Measurements from ENCODE around the gene POLR2L. TPM values are rescaled to one million over a fixed set of nuclear protein-coding genes. Genes with fewer than 3 reads are reported as not detected.
A peak's percentile ranks its signal among the peaks of the same experiment; 100 is the strongest.

Gene POLR2L
- total and polyA plus RNA-seq, 10 donors = 24.6 to 131 (median 66.2) TPM

DNA sequence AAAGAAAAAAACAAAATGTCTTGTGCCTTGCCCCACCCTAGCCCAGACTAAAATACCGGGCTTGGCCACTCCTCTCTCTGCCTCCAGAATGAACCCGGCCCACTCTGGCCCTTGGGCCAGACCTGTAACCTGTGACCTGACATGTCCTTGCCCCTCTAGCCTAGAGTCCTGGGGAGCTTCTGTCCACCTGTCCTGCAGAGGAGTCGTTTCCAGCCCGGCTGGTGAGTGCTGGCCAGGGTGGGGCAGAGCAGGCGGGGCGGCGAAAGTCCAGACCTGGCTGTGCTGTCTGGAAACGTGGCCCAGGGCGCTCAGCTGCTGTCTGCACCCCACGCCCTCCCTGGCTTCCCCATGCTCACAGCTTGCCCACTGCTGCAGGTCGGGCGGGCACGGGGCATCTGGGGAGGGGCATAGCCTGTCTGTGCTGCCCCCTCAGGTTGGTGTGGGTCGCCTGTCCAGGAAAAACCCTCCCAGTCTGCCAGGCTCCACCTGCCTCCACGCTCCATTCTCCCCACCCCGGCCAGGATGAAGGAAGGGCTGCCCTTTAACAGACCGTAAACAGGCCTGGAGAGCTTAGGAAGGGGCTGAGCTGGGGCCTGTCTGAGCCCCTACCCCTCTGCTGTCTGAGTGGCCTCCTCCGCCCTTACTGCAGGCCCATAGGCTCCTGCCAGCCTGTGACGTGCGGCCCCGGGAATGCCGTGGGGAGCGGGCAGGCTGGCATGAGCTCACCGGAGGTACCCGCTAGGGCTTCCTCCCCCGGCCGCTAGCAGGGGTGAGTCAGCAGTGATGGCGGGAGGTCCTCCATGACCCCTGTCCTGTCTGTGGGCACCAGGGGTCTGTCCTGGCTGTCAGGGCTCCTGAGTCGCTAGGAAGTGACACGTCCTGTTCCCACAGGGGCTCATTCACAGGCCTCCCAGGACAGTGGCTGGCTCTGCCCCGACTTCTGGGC is 7.7 kb downstream of the POLR2L start:
- Histone ChIP-seq H3K4me3 (peak overlapping the region in 4 of 8 donors; percentile 10 to 83 (median 63)), H3K27me3 (replicated peaks in 1 of 7) (peaks cover 0 to 58% (median 14%) of the 10 kb centered on the region in 7 donors), H3K4me1 (peaks cover 30 to 96% (median 65%) of the 10 kb centered on the region in 6 donors), H3K27ac (peak overlapping the region in 6 of 8 donors; percentile 38 to 87 (median 80)), H3K9me3 (no peaks in the 10 kb centered on the region), H3K36me3 (peaks cover 0 to 39% (median 32%) of the 10 kb centered on the region in 6 donors)
- TF ChIP-seq CTCF (IDR thresholded peaks at IDR 0.05 in 8 of 11, conservative IDR thresholded peaks at IDR 0.05 in 3 of 11) (no peak), POLR2A (IDR thresholded peaks at IDR 0.05) (no peak), POLR2AphosphoS5 (IDR thresholded peaks at IDR 0.05) (peak; percentile 56 to 84 (median 74))
- DNase-seq = peak; percentile 78
- intact Hi-C loops (cut with DNase I; ENCODE audit: low total_unique reads) = no loop called here
- WGBS, 5 donors = 25 to 47% (median 42%) methylated on average over 17 to 31 of the region's 31 CpGs

- Histone ChIP-seq H3K4me1 (peaks cover 38 to 96% (median 71%) of the 10 kb centered on the region in 6 donors), H3K9me3 (no peaks in the 10 kb centered on the region)
Measured at GRCh38 chr11:833849-834311, 8.4 kb downstream of the POLR2L start.

GRCh38 chr11:833114-833791 is 9.1 kb downstream of the POLR2L start:
- Histone ChIP-seq H3K27ac (peak overlapping the region; percentile 6 to 87 (median 78)), H3K27me3 (replicated peaks in 1 of 7) (peaks cover 0 to 72% (median 22%) of the 10 kb centered on the region in 7 donors), H3K4me1 (peaks cover 44 to 96% (median 76%) of the 10 kb centered on the region in 6 donors), H3K9me3 (no peaks in the 10 kb centered on the region), H3K36me3 (peaks cover 0 to 25% (median 18%) of the 10 kb centered on the region in 6 donors), H3K4me3 (peak overlapping the region; percentile 55 to 83 (median 60))
- TF ChIP-seq CTCF (IDR thresholded peaks at IDR 0.05 in 8 of 11, conservative IDR thresholded peaks at IDR 0.05 in 3 of 11) (peak in 1 of 11 experiments; percentile 2), POLR2A (IDR thresholded peaks at IDR 0.05) (no peak), POLR2AphosphoS5 (IDR thresholded peaks at IDR 0.05) (peak in 2 of 3 donors; percentile 24 to 67)
- 0 to 2% (median 1%) methylated on average over 18 to 55 of the region's 55 CpGs for WGBS, 5 donors
- peak; percentile 89 for DNase-seq
- intact Hi-C loops (cut with DNase I; ENCODE audit: low total_unique reads) = no loop called here

More at GRCh38 chr11:833849-834311, 8.4 kb downstream of the POLR2L start:
- peak overlapping the region in 5 of 8 donors; percentile 78 to 87 (median 81) for H3K27ac ChIP-seq
- no peak for DNase-seq
- TF ChIP-seq CTCF (IDR thresholded peaks at IDR 0.05 in 8 of 11, conservative IDR thresholded peaks at IDR 0.05 in 3 of 11) = no peak
- TF ChIP-seq POLR2AphosphoS5 (IDR thresholded peaks at IDR 0.05) = no peak
- TF ChIP-seq POLR2A (IDR thresholded peaks at IDR 0.05) = no peak
- H3K27me3 ChIP-seq (replicated peaks in 1 of 7) = peaks cover 0 to 66% (median 20%) of the 10 kb centered on the region in 7 donors
- intact Hi-C loops (cut with DNase I; ENCODE audit: low total_unique reads) = no loop called here
- peak overlapping the region in 7 of 8 donors; percentile 58 to 83 (median 62) for H3K4me3 ChIP-seq
- H3K36me3 ChIP-seq = peaks cover 0 to 32% (median 24%) of the 10 kb centered on the region in 6 donors
- 63 to 76% (median 65%) methylated on average over 9 of the region's 9 CpGs for WGBS, 5 donors

All from spleen (tissue), 11 donors.